ENCODE measurements around the gene SIRT6. TPM values are rescaled to one million over a fixed set of nuclear protein-coding genes. Genes with fewer than 3 reads are reported as not detected.

The SIRT6 gene
- total and polyA plus RNA-seq, 2 donors (not counting 3 experiments of a cell fraction or from before 2014, with no cell fraction given): 26.9 to 36.6 TPM

GRCh38 chr19:4152241-4152998 lies 29.9 kb downstream of the SIRT6 start:
- H4K20me1 ChIP-seq (replicated peaks; ENCODE audit: control insufficient read depth, extremely low read depth, insufficient read depth, low read length): no peaks in the 10 kb centered on the region
- no TSS peak for BruUV-seq (replicated peaks)
- TF ChIP-seq CTCF (IDR thresholded peaks at IDR 0.05; ENCODE audit: extremely low read depth in 1 of 2, insufficient read depth in 1 of 2, low read depth in 1 of 2, low read length in 2 of 2) (no peak), POLR2A (IDR thresholded peaks at IDR 0.05; ENCODE audit: low read depth, low read length) (no peak), MYC (IDR thresholded peaks at IDR 0.05; ENCODE audit: low read depth, low read length) (no peak), JUN (IDR thresholded peaks at IDR 0.05; ENCODE audit: borderline replicate concordance, insufficient read depth, insufficient read length, low read depth) (no peak), EZH2 (IDR thresholded peaks at IDR 0.05; ENCODE audit: borderline replicate concordance, low read depth, low read length, severe bottlenecking) (no peak)
- H3K27me3 ChIP-seq (ENCODE audit: control insufficient read depth in 2 of 2, insufficient read depth in 2 of 2, low read length in 2 of 2): no peaks in the 10 kb centered on the region
- H3K9ac ChIP-seq (replicated peaks; ENCODE audit: extremely low read depth, insufficient read depth, low read length): no peak overlapping the region
- no peak overlapping the region for H3K27ac ChIP-seq (ENCODE audit: insufficient read depth, low read depth, low read length)
- dilution Hi-C loops (cut with MboI; ENCODE audit: extremely low pct_ligation_motif_present, low sequenced_read_pairs): no loop called here
- no peaks in the 10 kb centered on the region for H3K79me2 ChIP-seq (ENCODE audit: control insufficient read depth, insufficient read depth, low read length)
- no peak overlapping the region for H3K4me3 ChIP-seq (replicated peaks in 1 of 3; ENCODE audit: insufficient read depth in 1 of 3, low read depth in 1 of 3, low read length in 3 of 3)
- intact Hi-C loops (cut with micrococcal nuclease): no loop called here
- ChIA-PET POLR2A (no interaction called here), CTCF (interaction anchor here (5.6 kb wide), 1 partner anchor 13 kb away, joined by 51 read pairs; no protein-coding TSS in a partner anchor)
- no peaks in the 10 kb centered on the region for H3K4me1 ChIP-seq (ENCODE audit: control insufficient read depth, extremely low read depth, insufficient read depth, low read length)
- FAIRE-seq: no peak
- no peak for DNase-seq (ENCODE audit: low read depth, low spot score)
- no peaks in the 10 kb centered on the region for H3K9me1 ChIP-seq (replicated peaks; ENCODE audit: control insufficient read depth, extremely low read depth, insufficient read depth, low read length)
- H3K36me3 ChIP-seq (ENCODE audit: control insufficient read depth in 2 of 2, extremely low read depth in 1 of 2, insufficient read depth in 2 of 2, low read length in 2 of 2): no peaks in the 10 kb centered on the region
- H3K4me2 ChIP-seq (ENCODE audit: insufficient read depth, low read length): no peak overlapping the region
- H3K9me3 ChIP-seq (replicated peaks; ENCODE audit: control insufficient read depth, insufficient read depth, low read length): no peaks in the 10 kb centered on the region
- no peak overlapping the region for H2AFZ ChIP-seq (ENCODE audit: low read depth, low read length)

GRCh38 chr19:4151623-4152022 lies 30.7 kb downstream of the SIRT6 start:
- no peak for FAIRE-seq
- dilution Hi-C loops (cut with MboI; ENCODE audit: extremely low pct_ligation_motif_present, low sequenced_read_pairs): no loop called here
- no peaks in the 10 kb centered on the region for H3K4me1 ChIP-seq (ENCODE audit: control insufficient read depth, extremely low read depth, insufficient read depth, low read length)

More at GRCh38 chr19:4151623-4152022, 30.7 kb downstream of the SIRT6 start:
- H3K4me3 ChIP-seq (replicated peaks in 1 of 3; ENCODE audit: insufficient read depth in 1 of 3, low read depth in 1 of 3, low read length in 3 of 3): no peak overlapping the region
- no peaks in the 10 kb centered on the region for H3K9me3 ChIP-seq (replicated peaks; ENCODE audit: control insufficient read depth, insufficient read depth, low read length)
- ChIA-PET POLR2A (no interaction called here), CTCF (interaction anchor here (5.6 kb wide), 1 partner anchor 12 kb away, joined by 51 read pairs; no protein-coding TSS in a partner anchor)
- no peaks in the 10 kb centered on the region for H3K36me3 ChIP-seq (ENCODE audit: control insufficient read depth in 2 of 2, extremely low read depth in 1 of 2, insufficient read depth in 2 of 2, low read length in 2 of 2)
- intact Hi-C loops (cut with micrococcal nuclease): no loop called here
- BruUV-seq (replicated peaks): no TSS peak
- no peaks in the 10 kb centered on the region for H3K27me3 ChIP-seq (ENCODE audit: control insufficient read depth in 2 of 2, insufficient read depth in 2 of 2, low read length in 2 of 2)
- DNase-seq (ENCODE audit: low read depth, low spot score): no peak
- H3K79me2 ChIP-seq (ENCODE audit: control insufficient read depth, insufficient read depth, low read length): no peaks in the 10 kb centered on the region
- no peak overlapping the region for H3K9ac ChIP-seq (replicated peaks; ENCODE audit: extremely low read depth, insufficient read depth, low read length)
- no peaks in the 10 kb centered on the region for H4K20me1 ChIP-seq (replicated peaks; ENCODE audit: control insufficient read depth, extremely low read depth, insufficient read depth, low read length)
- no peak for TF ChIP-seq MAX (IDR thresholded peaks at IDR 0.05; ENCODE audit: insufficient read depth, insufficient read length)
- no peak for TF ChIP-seq POLR2A (IDR thresholded peaks at IDR 0.05; ENCODE audit: low read depth, low read length)
- no peak for TF ChIP-seq FOS (IDR thresholded peaks at IDR 0.05; ENCODE audit: borderline replicate concordance, insufficient read depth, low read length)
- no peak overlapping the region for H3K27ac ChIP-seq (ENCODE audit: insufficient read depth, low read depth, low read length)
- H3K9me1 ChIP-seq (replicated peaks; ENCODE audit: control insufficient read depth, extremely low read depth, insufficient read depth, low read length): no peaks in the 10 kb centered on the region
- H3K4me2 ChIP-seq (ENCODE audit: insufficient read depth, low read length): no peak overlapping the region
- H2AFZ ChIP-seq (ENCODE audit: low read depth, low read length): no peak overlapping the region

All from endothelial cell of umbilical vein (primary cell).